A549 (cell line): ENCODE results near the gene MNDA.

Experiments used
- EHMT2 ChIP-seq: fragments of 200-600 bp; sonication (generic); IDR thresholded peaks from 2 replicates; pipeline ENCODE4 v1.6.1; 2016; ENCODE audit warnings: antibody characterized with exemption, low read depth, mild to moderate bottlenecking, moderate library complexity
- HOXA7 ChIP-seq: fragments of 250-450 bp; sonication (Bioruptor Pico); IDR thresholded peaks from 2 replicates; pipeline ENCODE4 v1.5.0; 2020; ENCODE audit warnings: mild to moderate bottlenecking, moderate library complexity
- MYC ChIP-seq: IDR thresholded peaks from 2 replicates; pipeline ENCODE4 v1.6.1; 2012; ENCODE audit warnings: mild to moderate bottlenecking, inconsistent platforms, low read length, improper control_type of control experiment, borderline replicate concordance
- POLR2A ChIP-seq: IDR thresholded peaks from 2 replicates; pipeline ENCODE4 v1.6.1; 2012; ENCODE audit warnings: mild to moderate bottlenecking, low read length
- RAD21 ChIP-seq, 2 experiments: fragments of >200 bp in 1 of 2; sonication (Bioruptor Twin) in 1 of 2; formaldehyde crosslinking in 1 of 2; IDR thresholded peaks in 1 of 2; conservative IDR thresholded peaks in 1 of 2; 2 replicates in 1 of 2; 3 replicates in 1 of 2; pipeline ENCODE4 v1.6.1; 2012 to 2018; ENCODE audit warnings: inconsistent platforms in 1 of 2
- USF2 ChIP-seq: fragments of 450-650 bp; IDR thresholded peaks from 2 replicates; pipeline ENCODE4 v1.6.1; 2014; ENCODE audit warnings: antibody characterized with exemption
- TF ChIP-seq, protein P1 (sequence below): fragments of >200 bp; sonication (Bioruptor Twin); formaldehyde crosslinking; IDR thresholded peaks from 3 replicates; pipeline ENCODE4 v1.5.1; 2016

DNA sequence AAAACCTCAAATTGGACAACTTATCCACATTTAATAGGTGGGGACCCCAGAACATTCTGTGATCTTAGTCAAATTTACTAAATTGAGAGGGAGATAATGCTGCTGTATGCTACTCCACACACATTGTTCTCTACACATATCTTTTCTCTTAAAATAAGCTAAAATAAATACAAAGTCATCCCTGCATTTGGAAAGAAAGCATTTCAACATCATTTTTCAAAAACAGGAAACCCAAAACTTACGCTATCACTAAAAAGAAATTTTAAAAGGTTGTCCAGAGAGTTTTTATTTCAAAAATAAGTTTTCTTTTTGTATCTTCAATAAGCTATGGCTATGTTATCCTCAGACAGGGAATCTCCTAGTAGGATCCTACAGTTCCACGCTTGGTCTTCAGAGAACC, 30.6 kb upstream of the MNDA start:
- TF ChIP-seq, protein P1, sequence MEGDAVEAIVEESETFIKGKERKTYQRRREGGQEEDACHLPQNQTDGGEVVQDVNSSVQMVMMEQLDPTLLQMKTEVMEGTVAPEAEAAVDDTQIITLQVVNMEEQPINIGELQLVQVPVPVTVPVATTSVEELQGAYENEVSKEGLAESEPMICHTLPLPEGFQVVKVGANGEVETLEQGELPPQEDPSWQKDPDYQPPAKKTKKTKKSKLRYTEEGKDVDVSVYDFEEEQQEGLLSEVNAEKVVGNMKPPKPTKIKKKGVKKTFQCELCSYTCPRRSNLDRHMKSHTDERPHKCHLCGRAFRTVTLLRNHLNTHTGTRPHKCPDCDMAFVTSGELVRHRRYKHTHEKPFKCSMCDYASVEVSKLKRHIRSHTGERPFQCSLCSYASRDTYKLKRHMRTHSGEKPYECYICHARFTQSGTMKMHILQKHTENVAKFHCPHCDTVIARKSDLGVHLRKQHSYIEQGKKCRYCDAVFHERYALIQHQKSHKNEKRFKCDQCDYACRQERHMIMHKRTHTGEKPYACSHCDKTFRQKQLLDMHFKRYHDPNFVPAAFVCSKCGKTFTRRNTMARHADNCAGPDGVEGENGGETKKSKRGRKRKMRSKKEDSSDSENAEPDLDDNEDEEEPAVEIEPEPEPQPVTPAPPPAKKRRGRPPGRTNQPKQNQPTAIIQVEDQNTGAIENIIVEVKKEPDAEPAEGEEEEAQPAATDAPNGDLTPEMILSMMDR = no peak
- TF ChIP-seq POLR2A (no peak), HOXA7 (CRISPR knock-in tag) (no peak), RAD21 (conservative IDR thresholded peaks at IDR 0.05 in 1 of 2, IDR thresholded peaks at IDR 0.05 in 1 of 2) (no peak), MYC (no peak), USF2 (no peak), EHMT2 (no peak)
